ENCODE data around the gene DMXL1.

- no peak for TF ChIP-seq CTCF (IDR thresholded peaks at IDR 0.05)
- TF ChIP-seq POLR2A (IDR thresholded peaks at IDR 0.05), result no peak
Observed at GRCh38 chr5:119055294-119055693, 15.6 kb upstream of the DMXL1 start.
